ENCODE data around the gene GSTM4. TPM values are rescaled to one million over a fixed set of nuclear protein-coding genes. Genes with fewer than 3 reads are reported as not detected.
"Not testable (repeated sequence)": the region's sequence is repeated elsewhere in the genome, so short reads cannot be mapped to it uniquely, and the experiment has no call there.

GSTM4 gene
- total RNA-seq, 1 donor from 2014 or later, result 4.7 TPM

- DNase-seq, result no peak
These were observed 48.3 kb downstream of the GSTM4 start for GRCh38 chr1:109704173-109704572.

GRCh38 chr1:109705411-109705810 lies 49.5 kb downstream of the GSTM4 start:
- DNase-seq, result no peak

- DNase-seq, result not testable (repeated sequence)
These were observed 53.0 kb downstream of the GSTM4 start for GRCh38 chr1:109708949-109709348.

GRCh38 chr1:109709822-109710221 lies 53.9 kb downstream of the GSTM4 start:
- not testable (repeated sequence) for DNase-seq

Other genes with a start within 250 kb of the GSTM4 start
- gene PSMA5, start 229.7 kb upstream of the GSTM4 start, total RNA-seq, result 34.6 TPM
- not detected for gene SYPL2, start 189.6 kb upstream of the GSTM4 start, total RNA-seq
- gene ATXN7L2, start 172.2 kb upstream of the GSTM4 start, total RNA-seq, result 4.1 TPM
- 6.7 TPM for gene CYB561D1, start 162.0 kb upstream of the GSTM4 start, total RNA-seq
- gene AMIGO1, start 146.4 kb upstream of the GSTM4 start, total RNA-seq, result 10.3 TPM
- gene GPR61, start 116.2 kb upstream of the GSTM4 start, total RNA-seq, result 5.3 TPM
- 21.7 TPM for gene GNAI3, start 107.5 kb upstream of the GSTM4 start, total RNA-seq
- gene GNAT2, start 36.5 kb upstream of the GSTM4 start, total RNA-seq, result not detected
- 49.4 TPM for gene AMPD2, start 36.3 kb upstream of the GSTM4 start, total RNA-seq
- 9.2 TPM for gene GSTM2, start 12.0 kb downstream of the GSTM4 start, total RNA-seq
- not detected for gene GSTM1, start 31.7 kb downstream of the GSTM4 start, total RNA-seq
- gene GSTM5, start 56.2 kb downstream of the GSTM4 start, total RNA-seq, result 1.9 TPM
- gene GSTM3, start 84.9 kb downstream of the GSTM4 start, total RNA-seq, result 69.4 TPM
- gene EPS8L3, start 107.8 kb downstream of the GSTM4 start, total RNA-seq, result not detected